A549 (cell line): ENCODE results near the gene AGRP. TPM values are rescaled to one million over a fixed set of nuclear protein-coding genes. Genes with fewer than 3 reads are reported as not detected.

Source experiments
- ATAC-seq, 2 experiments: fragments of 200-7000 bp in 1 of 2; fragments of >200 bp in 1 of 2; cut with Nextera tagmentation in 1 of 2; cut with Tn5 transposase in 1 of 2; 3 replicates each; pipeline versions ENCODE4 v1.8.0 to v1.9.1; 2018 to 2020; ENCODE audit warnings: mild to moderate bottlenecking in 1 of 2, moderate library complexity in 1 of 2
- CTCF ChIA-PET: fragments of 300-600 bp; sonication (Branson Sonifier 250); formaldehyde crosslinking; extraction: SDS; loops from one replicate; lab custom pipeline; 2021; ENCODE audit warnings: antibody characterized with exemption, inconsistent platforms; lab: Yijun Ruan, JAX
- POLR2A ChIA-PET: fragments of 350-600 bp; formaldehyde crosslinking; extraction: SDS; loops from one replicate; lab custom pipeline; 2021; ENCODE audit warnings: antibody characterized with exemption, inconsistent platforms; lab: Yijun Ruan, JAX
- DNase-seq, 2 experiments: peaks; one replicate each; pipeline versions ENCODE4 v3.0.0 to v3.0.0-alpha.2; 2011 to 2016; ENCODE audit warnings: low read depth in 1 of 2, low spot score in 1 of 2
- FAIRE-seq: peaks from 2 replicates; lab custom pipeline; 2011; peaks lifted over from hg19 to GRCh38; lab: Jason Lieb, UNC
- H3K27ac ChIP-seq, 2 experiments: fragments of >200 bp; sonication (Bioruptor Twin); formaldehyde crosslinking; 3 replicates each; pipeline ENCODE4 v1.5.1; 2016 to 2017
- H3K4me1 ChIP-seq: fragments of >200 bp; sonication (Bioruptor Twin); formaldehyde crosslinking; 3 replicates; pipeline ENCODE4 v1.6.1; 2016
- H3K4me2 ChIP-seq: fragments of >200 bp; sonication (Bioruptor Twin); formaldehyde crosslinking; 3 replicates; pipeline ENCODE4 v1.6.1; 2016
- H3K4me3 ChIP-seq: fragments of >200 bp; sonication (Bioruptor Twin); formaldehyde crosslinking; 3 replicates; pipeline ENCODE4 v1.5.1; 2016
- H3K9me3 ChIP-seq: fragments of >200 bp; sonication (Bioruptor Twin); formaldehyde crosslinking; 3 replicates; pipeline ENCODE4 v1.6.1; 2016
- BCL3 ChIP-seq: fragments of >200 bp; sonication (Bioruptor Twin); formaldehyde crosslinking; IDR thresholded peaks from 3 replicates; pipeline ENCODE4 v1.6.1; 2016
- BHLHE40 ChIP-seq: IDR thresholded peaks from 2 replicates; pipeline ENCODE4 v1.6.1; 2012; ENCODE audit warnings: low read depth, low read length, inconsistent platforms
- CBX2 ChIP-seq: fragments of 200-600 bp; sonication (generic); IDR thresholded peaks from 2 replicates; pipeline ENCODE4 v1.6.1; 2016; ENCODE audit warnings: low read depth, mild to moderate bottlenecking, borderline replicate concordance
- CTCF ChIP-seq: fragments of >200 bp; sonication (Bioruptor Twin); formaldehyde crosslinking; IDR thresholded peaks from 3 replicates; pipeline ENCODE4 v1.5.1; 2016
- E2F6 ChIP-seq: IDR thresholded peaks from 2 replicates; pipeline ENCODE4 v1.6.1; 2012; ENCODE audit warnings: low read depth, borderline replicate concordance
- EHMT2 ChIP-seq: fragments of 200-600 bp; sonication (generic); IDR thresholded peaks from 2 replicates; pipeline ENCODE4 v1.6.1; 2016; ENCODE audit warnings: antibody characterized with exemption, low read depth, mild to moderate bottlenecking, moderate library complexity
- ELK1 ChIP-seq: fragments of 150-350 bp; IDR thresholded peaks from 2 replicates; pipeline ENCODE4 v1.6.1; 2014; ENCODE audit warnings: low read depth, mild to moderate bottlenecking, low read length
- EP300 ChIP-seq, 2 experiments: fragments of >200 bp; sonication (Bioruptor Twin); formaldehyde crosslinking; IDR thresholded peaks; 2 replicates in 1 of 2; 3 replicates in 1 of 2; pipeline ENCODE4 v1.6.1; 2016 to 2017
- ESRRA ChIP-seq: fragments of 150-350 bp; IDR thresholded peaks from 2 replicates; pipeline ENCODE4 v1.6.1; 2014; ENCODE audit warnings: mild to moderate bottlenecking, low read length, borderline replicate concordance
- FOSL2 ChIP-seq, 2 experiments: fragments of 450-650 bp in 1 of 2; fragments of >200 bp in 1 of 2; sonication (Bioruptor Twin) in 1 of 2; formaldehyde crosslinking; IDR thresholded peaks; 2 replicates each; pipeline versions ENCODE4 v1.5.0 to v1.6.1; 2016 to 2020; ENCODE audit warnings: mild to moderate bottlenecking in 1 of 2, moderate library complexity in 1 of 2
- GATA3 ChIP-seq: IDR thresholded peaks from 2 replicates; pipeline ENCODE4 v1.6.1; 2012; ENCODE audit warnings: borderline replicate concordance
- HOXB5 ChIP-seq: fragments of 250-450 bp; sonication (Bioruptor Pico); IDR thresholded peaks from 2 replicates; pipeline ENCODE4 v1.5.0; 2020; ENCODE audit warnings: mild to moderate bottlenecking, moderate library complexity
- JUN ChIP-seq, 2 experiments: fragments of >200 bp; sonication (Bioruptor Twin); formaldehyde crosslinking; IDR thresholded peaks; 2 replicates in 1 of 2; 3 replicates in 1 of 2; pipeline ENCODE4 v1.6.1; 2016 to 2017
- JUNB ChIP-seq: fragments of >200 bp; sonication (Bioruptor Twin); formaldehyde crosslinking; IDR thresholded peaks from 2 replicates; pipeline ENCODE4 v1.6.1; 2016
- KDM5A ChIP-seq: fragments of 200-600 bp; sonication (generic); IDR thresholded peaks from 2 replicates; pipeline ENCODE4 v1.6.1; 2016; ENCODE audit warnings: antibody characterized with exemption, mild to moderate bottlenecking
- MAFK ChIP-seq: fragments of 450-650 bp; IDR thresholded peaks from 2 replicates; pipeline ENCODE4 v1.6.1; 2014; ENCODE audit not compliant: partially characterized antibody
- MAX ChIP-seq: IDR thresholded peaks from 2 replicates; pipeline ENCODE4 v1.6.1; 2012
- MAZ ChIP-seq: fragments of 150-350 bp; IDR thresholded peaks from 2 replicates; pipeline ENCODE4 v1.6.1; 2014; ENCODE audit warnings: antibody characterized with exemption, low read depth, low read length, borderline replicate concordance
- MYC ChIP-seq: IDR thresholded peaks from 2 replicates; pipeline ENCODE4 v1.6.1; 2012; ENCODE audit warnings: mild to moderate bottlenecking, inconsistent platforms, low read length, improper control_type of control experiment, borderline replicate concordance
- NFE2L2 ChIP-seq: fragments of 150-350 bp; conservative IDR thresholded peaks from 2 replicates; pipeline ENCODE4 v1.6.1; 2014; ENCODE audit warnings: low read length
- PBX3 ChIP-seq: IDR thresholded peaks from 2 replicates; pipeline ENCODE4 v1.6.1; 2012
- PHF8 ChIP-seq: fragments of 200-600 bp; sonication (generic); IDR thresholded peaks from 2 replicates; pipeline ENCODE4 v1.6.1; 2016; ENCODE audit warnings: low read depth, mild to moderate bottlenecking, antibody characterized with exemption, moderate library complexity, borderline replicate concordance
- POLR2A ChIP-seq: IDR thresholded peaks from 2 replicates; pipeline ENCODE4 v1.6.1; 2012; ENCODE audit warnings: mild to moderate bottlenecking, low read length
- POLR2AphosphoS2 ChIP-seq: conservative IDR thresholded peaks from 2 replicates; pipeline ENCODE4 v1.6.1; 2012; ENCODE audit warnings: low read length, improper control_type of control experiment, inconsistent platforms
- RAD21 ChIP-seq, 2 experiments: fragments of >200 bp in 1 of 2; sonication (Bioruptor Twin) in 1 of 2; formaldehyde crosslinking in 1 of 2; IDR thresholded peaks in 1 of 2; conservative IDR thresholded peaks in 1 of 2; 2 replicates in 1 of 2; 3 replicates in 1 of 2; pipeline ENCODE4 v1.6.1; 2012 to 2018; ENCODE audit warnings: inconsistent platforms in 1 of 2
- SMC3 ChIP-seq: fragments of >200 bp; sonication (Bioruptor Twin); formaldehyde crosslinking; IDR thresholded peaks from 3 replicates; pipeline ENCODE4 v1.6.1; 2018; ENCODE audit warnings: inconsistent platforms
- TP53 ChIP-seq: fragments of 250-450 bp; sonication (Bioruptor Pico); IDR thresholded peaks from 2 replicates; pipeline ENCODE4 v1.5.0; 2021; ENCODE audit warnings: mild to moderate bottlenecking, moderate library complexity
- USF2 ChIP-seq: fragments of 450-650 bp; IDR thresholded peaks from 2 replicates; pipeline ENCODE4 v1.6.1; 2014; ENCODE audit warnings: antibody characterized with exemption
- ZC3H11A ChIP-seq: fragments of 450-650 bp; IDR thresholded peaks from 2 replicates; pipeline ENCODE4 v1.6.1; 2014; ENCODE audit warnings: antibody characterized with exemption, mild to moderate bottlenecking
- WGBS: methylation state at CpG from one replicate; pipeline ENCODE4 v1.1.6; 2017; ENCODE audit errors: missing lambda C conversion rate; 5-methylcytosine and 5-hydroxymethylcytosine counted together
- polyA plus RNA-seq, 4 experiments: library from polyadenylated mRNA; depleted of rRNA in 3 of 4; stranded (reverse); fragments of >200 nt; fragmentation: RNase III in 1 of 4; extraction: RNeasy Plus Mini Kit Qiagen cat#74134 plus additional on column Dnase treatment in 1 of 4; gene quantifications; 2 replicates in 3 of 4; 3 replicates in 1 of 4; pipeline ENCODE4 v1.2.3, GENCODE V29; 2011 to 2017

The AGRP gene
- polyA plus RNA-seq, 2 of the 4 experiments (the other 2 are of a cell fraction): not detected

- FAIRE-seq (no peak), DNase-seq (peak; percentile 95 to 98), ATAC-seq (peak; percentile 91 to 93)
- ChIA-PET CTCF (interaction anchor here (0.7 to 8.2 kb wide), 43 partner anchors 10 to 525 kb away, joined by 3 to 117 read pairs (median 4); partner anchors contain the start of genes CTRL, KCTD19, LRRC36 and RIPOR1), POLR2A (interaction anchor here (0.6 to 1.6 kb wide), 7 partner anchors 8 to 47 kb away, joined by 3 to 12 read pairs (median 4); partner anchors contain the start of gene RIPOR1)
- H3K27ac ChIP-seq: peak within 1 kb of the TSS; percentile 86 to 88
- TF ChIP-seq ZC3H11A: no peak
- 0 out of 2 replicates have a peak, but pooled peaks have one; percentile 59 for TF ChIP-seq PBX3
- TF ChIP-seq NFE2L2: no peak
- peak; percentile 100 for TF ChIP-seq USF2
- peak; percentile 76; the same call in 1 of the 2 replicates for TF ChIP-seq MYC
- TF ChIP-seq KDM5A: peak; percentile 80
- TF ChIP-seq JUNB: no peak
- TF ChIP-seq TP53: 0 out of 2 replicates have a peak, but pooled peaks have one; percentile 8
- peak; percentile 62 for TF ChIP-seq POLR2A
- no peak for TF ChIP-seq POLR2AphosphoS2
- 0 out of 2 replicates have a peak, but pooled peaks have one; percentile 14 for TF ChIP-seq MAZ
- no peak for TF ChIP-seq ELK1
- no peak for TF ChIP-seq FOSL2 (IDR thresholded peaks at IDR 0.05)
- TF ChIP-seq FOSL2 (CRISPR knock-in tag; IDR thresholded peaks at IDR 0.05): peak; percentile 49; the same call in 1 of the 2 replicates
- peak; percentile 51; the same call in 1 of the 2 replicates for TF ChIP-seq BHLHE40
- peak; percentile 42; the same call in 1 of the 2 replicates for TF ChIP-seq GATA3
- no peak for TF ChIP-seq CBX2
- TF ChIP-seq MAX: peak; percentile 89
- peak in 1 of 2 experiments; percentile 84; a peak in 3 of 5 replicates for TF ChIP-seq JUN (IDR thresholded peaks at IDR 0.05)
- peak; percentile 46 to 61; a peak in 4 of 5 replicates for TF ChIP-seq RAD21 (conservative IDR thresholded peaks at IDR 0.05 in 1 of 2, IDR thresholded peaks at IDR 0.05 in 1 of 2)
- TF ChIP-seq MAFK: no peak
- TF ChIP-seq HOXB5 (CRISPR knock-in tag): no peak
- TF ChIP-seq EHMT2: no peak
- no peak for TF ChIP-seq E2F6
- no peak; the same call in 2 of the 3 replicates for TF ChIP-seq BCL3
- TF ChIP-seq ESRRA: no peak
- 0 out of 5 replicates have a peak, but pooled peaks of 1 of the 2 experiments have one; percentile 14 for TF ChIP-seq EP300 (IDR thresholded peaks at IDR 0.05)
- peak; percentile 45; the same call in 2 of the 3 replicates for TF ChIP-seq SMC3
- TF ChIP-seq PHF8: peak; percentile 51; the same call in 1 of the 2 replicates
- peak; percentile 88 for TF ChIP-seq CTCF
- peak within 1 kb of the TSS; percentile 91 for H3K4me3 ChIP-seq
- peaks cover 13% of the 10 kb centered on the region for H3K4me1 ChIP-seq
- WGBS: under 1% methylated on average over 36 of the region's 57 CpGs
- peak within 1 kb of the TSS; percentile 97 for H3K4me2 ChIP-seq
- H3K9me3 ChIP-seq: no peaks in the 10 kb centered on the region
Measured at GRCh38 chr16:67480833-67481560, 2.4 kb downstream of the AGRP start, which contains the start of gene ATP6V0D1. TSS of gene ATP6V0D1 (minus strand) at chr16:67481157. CDS start at chr16:67481086, 71 bp downstream.
